Stimulated activated CD8-positive, alpha-beta memory T cell treated with anti-CD3 and anti-CD28 coated beads, Interleukin-12 subunit alpha, Interleukin-12 subunit beta, amount 100 ng/mL, for 1 hour (primary cell): Measurements from ENCODE around the gene PCDHGA10.
"Not testable (repeated sequence)": the region's sequence is repeated elsewhere in the genome, so short reads cannot be mapped to it uniquely, and the experiment has no call there.

Experiments
- DNase-seq: peaks from one replicate; pipeline ENCODE4 v3.0.0-alpha.2; 2020; ENCODE audit warnings: low read depth

Gene PCDHGA10

DNA sequence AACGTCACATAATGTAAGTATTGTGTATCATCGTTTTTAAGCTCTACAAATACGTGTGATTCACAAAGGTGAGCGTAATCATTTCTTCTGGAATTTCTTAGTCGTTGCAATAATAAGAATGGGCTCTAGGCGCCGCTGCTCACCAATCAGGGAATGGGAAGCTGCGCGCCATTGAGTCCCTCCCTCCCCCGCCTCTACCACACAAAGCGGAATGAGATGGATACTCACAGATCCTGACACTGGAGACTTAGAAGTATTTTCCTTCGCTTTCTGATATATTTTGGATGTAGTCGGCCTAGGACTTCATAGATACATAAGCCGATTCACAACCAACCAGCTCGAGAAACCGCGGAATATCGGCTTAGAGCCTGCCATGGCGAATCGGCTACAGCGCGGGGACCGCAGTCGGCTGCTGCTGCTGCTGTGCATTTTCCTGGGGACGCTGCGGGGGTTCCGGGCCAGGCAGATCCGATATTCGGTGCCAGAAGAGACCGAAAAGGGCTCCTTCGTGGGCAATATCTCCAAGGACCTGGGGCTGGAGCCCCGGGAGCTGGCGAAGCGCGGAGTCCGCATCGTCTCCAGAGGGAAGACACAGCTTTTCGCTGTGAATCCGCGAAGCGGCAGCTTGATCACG lies 8.2 kb downstream of the PCDHGA10 start, which contains the start of gene PCDHGA11:
TSS of gene PCDHGA11 (plus strand) at position 197 of the 634 bp plus-strand sequence. CDS start at position 374, 177 bp downstream.
- no peak for DNase-seq

DNA sequence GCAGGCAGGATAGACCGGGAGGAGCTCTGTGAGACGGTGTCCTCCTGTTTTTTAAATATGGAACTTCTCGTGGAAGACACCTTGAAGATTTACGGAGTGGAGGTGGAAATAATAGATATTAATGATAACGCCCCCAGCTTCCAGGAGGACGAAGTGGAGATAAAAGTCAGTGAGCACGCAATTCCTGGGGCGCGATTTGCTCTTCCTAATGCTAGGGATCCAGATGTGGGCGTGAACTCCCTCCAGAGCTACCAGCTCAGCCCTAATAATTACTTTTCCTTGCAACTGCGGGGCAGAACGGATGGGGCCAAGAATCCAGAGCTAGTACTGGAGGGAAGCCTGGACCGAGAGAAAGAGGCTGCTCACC lies 8.7 kb downstream of the PCDHGA10 start:
- no peak for DNase-seq

DNA sequence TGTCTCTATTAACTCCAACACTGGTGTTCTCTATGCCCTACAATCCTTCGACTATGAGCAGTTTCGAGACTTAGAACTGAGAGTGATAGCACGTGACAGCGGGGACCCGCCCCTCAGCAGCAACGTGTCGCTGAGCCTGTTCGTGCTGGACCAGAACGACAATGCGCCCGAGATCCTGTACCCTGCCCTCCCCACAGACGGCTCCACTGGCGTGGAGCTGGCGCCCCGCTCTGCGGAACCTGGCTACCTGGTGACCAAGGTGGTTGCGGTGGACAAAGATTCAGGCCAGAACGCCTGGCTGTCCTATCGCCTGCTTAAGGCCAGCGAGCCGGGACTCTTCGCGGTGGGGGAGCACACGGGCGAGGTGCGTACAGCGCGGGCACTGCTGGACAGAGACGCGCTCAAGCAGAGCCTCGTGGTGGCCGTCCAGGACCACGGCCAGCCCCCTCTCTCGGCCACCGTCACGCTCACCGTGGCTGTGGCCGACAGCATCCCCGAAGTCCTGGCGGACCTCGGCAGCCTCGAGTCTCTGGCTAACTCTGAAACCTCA lies 10.0 kb downstream of the PCDHGA10 start:
- no peak for DNase-seq

DNA sequence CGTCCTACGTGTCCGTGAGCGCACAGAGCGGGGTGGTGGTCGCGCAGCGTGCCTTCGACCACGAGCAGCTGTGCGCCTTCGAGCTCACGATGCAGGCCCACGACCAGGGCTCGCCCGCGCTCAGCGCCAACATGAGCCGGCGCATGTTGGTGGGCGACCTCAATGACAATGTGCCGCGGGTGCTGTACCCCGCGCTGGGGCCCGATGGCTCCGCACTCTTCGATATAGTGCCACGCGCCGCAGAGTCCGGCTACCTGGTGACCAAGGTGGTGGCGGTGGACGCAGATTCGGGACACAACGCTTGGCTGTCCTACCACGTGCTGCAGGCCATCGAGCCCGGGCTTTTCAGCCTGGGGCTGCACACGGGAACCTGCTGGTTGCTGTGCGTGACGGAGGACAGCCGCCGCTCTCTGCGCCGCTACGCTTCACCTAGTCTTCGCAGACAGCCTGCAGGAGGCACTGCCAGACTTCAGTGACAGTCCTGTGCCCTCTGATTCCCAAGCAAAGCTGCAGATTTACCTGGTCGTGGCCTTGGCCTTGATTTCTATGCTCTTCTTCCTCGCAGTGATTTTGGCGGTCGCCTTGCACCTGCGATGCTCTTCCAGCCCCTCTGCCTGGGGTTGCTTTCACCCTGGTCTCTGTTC lies 15.1 kb downstream of the PCDHGA10 start:
- DNase-seq = no peak

DNA sequence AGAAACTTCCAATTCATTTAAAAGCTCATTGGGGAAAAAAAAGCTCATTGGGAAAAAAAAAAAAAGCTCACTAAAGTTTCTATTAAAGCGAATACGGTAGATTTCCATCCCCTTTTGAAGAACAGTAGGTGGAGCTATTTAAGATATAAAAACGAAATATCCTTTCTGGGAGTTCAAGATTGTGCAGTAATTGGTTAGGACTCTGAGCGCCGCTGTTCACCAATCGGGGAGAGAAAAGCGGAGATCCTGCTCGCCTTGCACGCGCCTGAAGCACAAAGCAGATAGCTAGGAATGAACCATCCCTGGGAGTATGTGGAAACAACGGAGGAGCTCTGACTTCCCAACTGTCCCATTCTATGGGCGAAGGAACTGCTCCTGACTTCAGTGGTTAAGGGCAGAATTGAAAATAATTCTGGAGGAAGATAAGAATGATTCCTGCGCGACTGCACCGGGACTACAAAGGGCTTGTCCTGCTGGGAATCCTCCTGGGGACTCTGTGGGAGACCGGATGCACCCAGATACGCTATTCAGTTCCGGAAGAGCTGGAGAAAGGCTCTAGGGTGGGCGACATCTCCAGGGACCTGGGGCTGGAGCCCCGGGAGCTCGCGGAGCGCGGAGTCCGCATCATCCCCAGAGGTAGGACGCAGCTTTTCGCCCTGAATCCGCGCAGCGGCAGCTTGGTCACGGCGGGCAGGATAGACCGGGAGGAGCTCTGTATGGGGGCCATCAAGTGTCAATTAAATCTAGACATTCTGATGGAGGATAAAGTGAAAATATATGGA lies 17.7 kb downstream of the PCDHGA10 start, which contains the start of gene PCDHGA12:
TSS of gene PCDHGA12 (plus strand) at position 176 of the 782 bp plus-strand sequence. CDS start at position 429, 253 bp downstream.
- no peak for DNase-seq

DNA sequence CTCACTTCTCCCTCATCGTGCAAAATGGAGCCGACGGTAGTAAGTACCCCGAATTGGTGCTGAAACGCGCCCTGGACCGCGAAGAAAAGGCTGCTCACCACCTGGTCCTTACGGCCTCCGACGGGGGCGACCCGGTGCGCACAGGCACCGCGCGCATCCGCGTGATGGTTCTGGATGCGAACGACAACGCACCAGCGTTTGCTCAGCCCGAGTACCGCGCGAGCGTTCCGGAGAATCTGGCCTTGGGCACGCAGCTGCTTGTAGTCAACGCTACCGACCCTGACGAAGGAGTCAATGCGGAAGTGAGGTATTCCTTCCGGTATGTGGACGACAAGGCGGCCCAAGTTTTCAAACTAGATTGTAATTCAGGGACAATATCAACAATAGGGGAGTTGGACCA lies 18.5 kb downstream of the PCDHGA10 start:
- no peak for DNase-seq

DNA sequence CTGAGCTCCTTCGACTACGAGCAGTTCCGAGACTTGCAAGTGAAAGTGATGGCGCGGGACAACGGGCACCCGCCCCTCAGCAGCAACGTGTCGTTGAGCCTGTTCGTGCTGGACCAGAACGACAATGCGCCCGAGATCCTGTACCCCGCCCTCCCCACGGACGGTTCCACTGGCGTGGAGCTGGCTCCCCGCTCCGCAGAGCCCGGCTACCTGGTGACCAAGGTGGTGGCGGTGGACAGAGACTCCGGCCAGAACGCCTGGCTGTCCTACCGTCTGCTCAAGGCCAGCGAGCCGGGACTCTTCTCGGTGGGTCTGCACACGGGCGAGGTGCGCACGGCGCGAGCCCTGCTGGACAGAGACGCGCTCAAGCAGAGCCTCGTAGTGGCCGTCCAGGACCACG lies 19.5 kb downstream of the PCDHGA10 start:
- not testable (repeated sequence) for DNase-seq

DNA sequence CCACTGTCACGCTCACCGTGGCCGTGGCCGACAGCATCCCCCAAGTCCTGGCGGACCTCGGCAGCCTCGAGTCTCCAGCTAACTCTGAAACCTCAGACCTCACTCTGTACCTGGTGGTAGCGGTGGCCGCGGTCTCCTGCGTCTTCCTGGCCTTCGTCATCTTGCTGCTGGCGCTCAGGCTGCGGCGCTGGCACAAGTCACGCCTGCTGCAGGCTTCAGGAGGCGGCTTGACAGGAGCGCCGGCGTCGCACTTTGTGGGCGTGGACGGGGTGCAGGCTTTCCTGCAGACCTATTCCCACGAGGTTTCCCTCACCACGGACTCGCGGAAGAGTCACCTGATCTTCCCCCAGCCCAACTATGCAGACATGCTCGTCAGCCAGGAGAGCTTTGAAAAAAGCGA lies 19.9 kb downstream of the PCDHGA10 start:
- DNase-seq = not testable (repeated sequence)

DNA sequence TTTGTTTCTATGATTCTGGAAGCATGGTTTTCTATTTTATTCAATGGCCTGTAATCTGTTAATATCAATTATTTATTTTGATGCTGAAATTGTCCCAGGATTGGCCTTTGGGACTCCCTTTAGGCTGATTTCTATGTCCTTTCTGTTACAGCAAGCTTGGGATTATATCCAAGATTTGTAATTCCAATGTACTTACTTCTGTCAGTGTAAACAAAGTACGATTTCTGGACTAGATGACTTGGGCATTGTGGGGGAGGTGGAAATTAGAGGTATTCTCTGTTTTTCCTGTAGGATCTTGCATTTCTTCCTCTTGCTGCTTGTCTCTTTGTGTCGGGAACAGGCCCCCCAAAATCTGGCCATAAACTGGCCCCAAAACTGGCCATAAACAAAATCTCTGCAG lies 21.2 kb downstream of the PCDHGA10 start:
- DNase-seq = no peak

DNA sequence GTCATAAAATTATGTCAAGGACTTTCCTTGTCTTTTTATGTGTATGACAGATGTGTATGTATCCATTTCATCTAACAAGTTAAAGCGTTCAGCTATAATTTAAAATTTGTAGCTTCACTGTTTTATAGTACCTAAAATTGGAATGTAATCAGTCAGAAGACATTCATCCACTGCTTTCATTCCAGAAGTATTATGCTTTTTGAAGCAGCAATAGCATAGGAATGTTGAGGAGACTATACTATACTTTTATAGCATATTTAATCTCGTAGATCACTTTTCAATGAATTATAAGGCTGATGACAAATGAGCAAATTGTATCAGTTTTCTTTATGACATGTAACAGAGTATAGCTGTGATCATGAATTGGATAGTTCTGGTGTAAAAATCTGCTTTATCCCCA lies 24.4 kb downstream of the PCDHGA10 start:
- DNase-seq = no peak

DNA sequence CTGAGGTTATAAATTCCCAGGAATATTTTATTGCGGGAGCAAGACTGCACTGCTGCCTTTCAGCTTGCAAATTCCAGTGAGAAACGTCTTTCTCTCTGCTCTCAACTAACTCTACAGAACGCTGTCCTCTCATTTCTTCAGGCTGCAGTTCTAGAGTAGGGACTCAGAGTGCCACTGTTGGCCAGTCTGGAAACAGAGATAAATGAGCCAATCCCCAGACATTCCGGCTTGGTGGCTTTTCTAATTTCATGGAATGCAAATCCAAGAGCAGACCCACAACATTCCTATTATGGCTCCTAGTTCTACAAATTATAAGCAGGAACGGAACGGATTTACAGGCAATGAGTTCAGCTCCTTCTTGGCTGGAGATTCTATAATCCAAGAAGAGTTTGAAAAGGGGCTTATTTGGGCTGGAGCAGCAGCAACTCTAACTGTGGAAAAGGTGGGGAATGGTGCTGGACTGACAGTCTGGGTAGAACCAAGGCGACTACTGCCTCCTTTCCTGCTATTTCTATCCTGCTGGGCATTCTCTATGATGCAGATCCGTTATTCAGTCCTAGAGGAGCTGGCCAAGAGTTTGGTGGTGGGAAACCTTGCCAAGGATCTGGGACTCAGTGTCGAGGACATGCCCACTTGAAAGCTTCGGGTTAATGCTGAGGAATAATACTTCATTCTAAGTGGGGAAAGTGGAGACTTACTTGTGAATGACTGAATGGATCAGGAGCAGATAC lies 26.8 kb downstream of the PCDHGA10 start:
- no peak for DNase-seq

DNA sequence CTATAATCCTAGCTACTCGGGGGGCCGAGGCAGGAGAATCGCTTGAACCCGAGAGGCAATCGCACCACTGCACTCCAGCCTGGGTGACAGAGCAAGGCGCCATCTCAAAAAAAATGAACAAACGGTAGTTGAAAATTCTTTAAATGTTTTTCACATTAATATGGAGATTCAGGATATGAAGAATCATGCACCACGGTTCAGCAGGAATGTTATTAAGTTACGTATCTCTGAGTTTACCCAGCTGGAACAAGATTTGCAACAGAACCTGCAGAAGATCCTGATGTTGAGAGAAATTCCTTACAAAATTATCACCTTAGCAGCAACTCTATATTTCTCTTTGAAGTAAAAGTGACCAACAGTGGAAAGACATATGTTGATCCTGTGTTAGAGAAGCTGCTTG lies 27.6 kb downstream of the PCDHGA10 start:
- no peak for DNase-seq

DNA sequence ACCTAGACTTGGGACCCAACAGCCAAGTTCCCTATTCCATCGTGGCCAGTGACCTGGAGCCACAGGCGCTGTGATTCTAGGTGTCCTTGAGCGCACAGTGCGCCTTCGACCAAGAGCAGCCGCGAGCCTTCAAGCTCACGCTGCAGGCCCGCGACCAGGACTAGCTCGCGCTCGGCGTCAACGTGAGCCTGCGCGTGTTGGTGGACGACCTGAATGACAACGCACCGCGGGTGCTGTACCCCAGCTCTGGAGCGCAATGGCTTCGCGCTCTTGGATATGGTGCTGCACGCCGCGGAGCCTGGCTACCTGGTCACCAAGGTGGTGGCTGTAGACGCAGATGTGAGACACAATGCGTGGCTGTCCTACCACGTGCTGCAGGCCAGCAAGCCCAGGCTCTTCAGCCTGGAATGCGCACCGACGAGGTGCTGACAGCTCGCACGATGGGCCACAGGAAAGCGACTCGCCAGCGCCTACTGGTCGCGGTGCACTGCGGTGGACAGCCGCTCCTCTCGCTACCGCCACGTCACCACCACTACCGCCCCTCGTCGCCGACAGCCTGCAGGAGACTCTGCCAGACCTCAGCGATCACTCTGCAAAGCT lies 28.9 kb downstream of the PCDHGA10 start:
- DNase-seq = no peak

DNA sequence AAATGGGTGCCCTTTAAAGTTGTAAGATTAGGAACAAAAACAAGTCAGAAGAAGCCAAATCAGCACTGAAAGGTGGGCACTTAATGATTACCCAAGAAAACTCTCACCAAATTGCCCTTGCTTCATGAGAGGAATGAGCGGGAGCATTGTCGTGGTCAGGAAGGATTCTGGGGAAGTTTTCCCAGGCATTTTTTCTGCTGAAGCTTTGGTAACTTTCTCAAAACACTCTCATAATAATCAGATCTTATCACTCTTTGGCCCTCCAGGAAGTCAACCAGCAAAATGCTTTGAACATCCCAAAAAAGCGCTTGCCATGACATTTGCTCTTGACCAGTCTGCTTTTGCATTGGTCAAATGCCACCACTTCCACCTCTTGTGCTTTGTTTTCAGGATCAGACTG lies 52.6 kb downstream of the PCDHGA10 start:
- DNase-seq = no peak
